Esophagus muscularis mucosa (tissue), 4 donors: ENCODE data around the gene CUBN. TPM values are rescaled to one million over a fixed set of nuclear protein-coding genes. Genes with fewer than 3 reads are reported as not detected.

Experiments used
- DNase-seq: peaks from one replicate; pipeline ENCODE4 v3.0.0-alpha.2; 2017; ENCODE audit errors: extremely low spot score
- H3K27ac ChIP-seq, 4 donors: fragments of 200-600 bp; sonication (generic); replicated peaks in 1 of 4; 1 replicate in 3 of 4; 2 replicates in 1 of 4; pipeline ENCODE4 v1.5.1; 2016 to 2019; ENCODE audit warnings: mild to moderate bottlenecking in 1 of 4
- H3K27me3 ChIP-seq, 4 donors: fragments of 200-600 bp; sonication (generic); one replicate each; pipeline versions ENCODE4 v1.5.1 to v1.6.0; 2016 to 2019
- H3K36me3 ChIP-seq, 4 donors: fragments of 200-600 bp; sonication (generic); one replicate each; pipeline ENCODE4 v1.5.1; 2016 to 2019
- H3K4me1 ChIP-seq, 4 donors: fragments of 200-600 bp; sonication (generic); one replicate each; pipeline ENCODE4 v1.5.1; 2016 to 2019
- H3K4me3 ChIP-seq, 4 donors: fragments of 200-600 bp; sonication (generic); 1 replicate in 2 of 4; 2 replicates in 2 of 4; pipeline ENCODE4 v1.5.1; 2016 to 2019; ENCODE audit warnings: mild to moderate bottlenecking in 4 of 4, moderate library complexity in 1 of 4
- H3K9me3 ChIP-seq, 4 donors: fragments of 200-600 bp; sonication (generic); 1 replicate in 3 of 4; 2 replicates in 1 of 4; pipeline ENCODE4 v1.5.1; 2016 to 2019
- CTCF ChIP-seq, 3 experiments: fragments of 200-600 bp in 2 of 3; fragments of 450-650 bp in 1 of 3; sonication (generic) in 2 of 3; IDR thresholded peaks; one replicate each; pipeline ENCODE4 v1.5.1; 2017 to 2019; ENCODE audit warnings: antibody characterized with exemption in 3 of 3, mild to moderate bottlenecking in 2 of 3, moderate library complexity in 1 of 3
- EP300 ChIP-seq: sonication (generic); formaldehyde crosslinking; IDR thresholded peaks from one replicate; pipeline ENCODE4 v1.6.1; 2017; ENCODE audit warnings: antibody characterized with exemption
- POLR2A ChIP-seq: fragments of 450-650 bp; IDR thresholded peaks from one replicate; pipeline ENCODE4 v1.6.1; 2017; ENCODE audit warnings: antibody characterized with exemption, moderate library complexity, mild to moderate bottlenecking, low read depth
- POLR2AphosphoS5 ChIP-seq, 2 donors: sonication (generic); formaldehyde crosslinking; IDR thresholded peaks; one replicate each; pipeline ENCODE4 v1.6.1; 2017; ENCODE audit warnings: antibody characterized with exemption in 2 of 2
- WGBS: methylation state at CpG from one replicate; pipeline ENCODE4 v1.1.5; 2018; 5-methylcytosine and 5-hydroxymethylcytosine counted together
- intact Hi-C: fragments of 100-400 bp; cut with DNase I; formaldehyde crosslinking; loops from one replicate; pipeline ENCODE4 v1.15.1; 2023
- total RNA-seq, 4 donors: library from RNA; depleted of rRNA; stranded (reverse); fragments of >200 nt; gene quantifications; one replicate each; pipeline versions ENCODE4 v1.1.0 to v1.2.1, GENCODE V29; 2016

The CUBN gene
- total RNA-seq, 4 donors from 2014 or later, result 1.3 to 4.6 (median 2.3) TPM

- no peak overlapping the region for H3K27ac ChIP-seq
- peaks cover 22 to 33% (median 32%) of the 10 kb centered on the region in 4 donors for H3K4me1 ChIP-seq
- H3K9me3 ChIP-seq, result peaks cover 0 to 3% (median 0%) of the 10 kb centered on the region in 4 donors
- DNase-seq, result no peak
- H3K4me3 ChIP-seq, result no peak overlapping the region
- intact Hi-C loops, result no loop called here
- no peak for TF ChIP-seq POLR2A
- no peak for TF ChIP-seq CTCF (IDR thresholded peaks at IDR 0.05)
- no peak for TF ChIP-seq POLR2AphosphoS5 (IDR thresholded peaks at IDR 0.05)
- no peak for TF ChIP-seq EP300
- no peaks in the 10 kb centered on the region for H3K36me3 ChIP-seq
- no peaks in the 10 kb centered on the region for H3K27me3 ChIP-seq
- WGBS, result 66% methylated on average over 3 of the region's 3 CpGs
Measured at GRCh38 chr10:16819436-16819835, 310.2 kb downstream of the CUBN start.

- 82% methylated on average over 6 of the region's 6 CpGs for WGBS
- no peak overlapping the region for H3K4me3 ChIP-seq
- TF ChIP-seq EP300 (no peak), CTCF (IDR thresholded peaks at IDR 0.05) (no peak), POLR2AphosphoS5 (IDR thresholded peaks at IDR 0.05) (no peak), POLR2A (no peak)
- intact Hi-C loops, result no loop called here
- DNase-seq, result no peak
- no peak overlapping the region for H3K27ac ChIP-seq
- peaks cover 24 to 37% (median 35%) of the 10 kb centered on the region in 4 donors for H3K4me1 ChIP-seq
- no peaks in the 10 kb centered on the region for H3K27me3 ChIP-seq
- H3K36me3 ChIP-seq, result peaks cover 0 to 1% (median 0%) of the 10 kb centered on the region in 4 donors
- peaks cover 0 to 3% (median 0%) of the 10 kb centered on the region in 4 donors for H3K9me3 ChIP-seq
Measured at GRCh38 chr10:16819026-16819425, 310.6 kb downstream of the CUBN start.

- Histone ChIP-seq H3K27me3 (no peaks in the 10 kb centered on the region), H3K9me3 (no peaks in the 10 kb centered on the region), H3K4me1 (peaks cover 24 to 53% (median 45%) of the 10 kb centered on the region in 4 donors), H3K27ac (peak within 1 kb of the TSS; percentile 85 to 97 (median 90)), H3K36me3 (peaks cover 0 to 3% (median 0%) of the 10 kb centered on the region in 4 donors), H3K4me3 (peak within 1 kb of the TSS; percentile 70 to 88 (median 83))
- WGBS, result 0% methylated on average over 16 of the region's 65 CpGs
- DNase-seq, result peak; percentile 100
- intact Hi-C loops, result no loop called here
- peak; percentile 17 for TF ChIP-seq POLR2A
- peak; percentile 91 to 92 for TF ChIP-seq POLR2AphosphoS5 (IDR thresholded peaks at IDR 0.05)
- no peak for TF ChIP-seq CTCF (IDR thresholded peaks at IDR 0.05)
- no peak for TF ChIP-seq EP300
Measured at GRCh38 chr10:16817125-16818019, 312.2 kb downstream of the CUBN start, which contains the start of gene RSU1. Gene RSU1 (minus strand): TSS chr10:16817424. CDS start chr10:16817081, 343 bp downstream.

GRCh38 chr10:16816830-16817124, 312.8 kb downstream of the CUBN start:
- Histone ChIP-seq H3K27me3 (no peaks in the 10 kb centered on the region), H3K4me3 (peak overlapping the region; percentile 70 to 88 (median 83)), H3K36me3 (peaks cover 0 to 3% (median 0%) of the 10 kb centered on the region in 4 donors), H3K27ac (peak overlapping the region; percentile 80 to 97 (median 80)), H3K9me3 (no peaks in the 10 kb centered on the region), H3K4me1 (peaks cover 24 to 55% (median 46%) of the 10 kb centered on the region in 4 donors)
- TF ChIP-seq EP300 (no peak), POLR2AphosphoS5 (IDR thresholded peaks at IDR 0.05) (no peak), POLR2A (no peak), CTCF (IDR thresholded peaks at IDR 0.05) (no peak)
- WGBS, result 3% methylated on average over 5 of the region's 12 CpGs
- intact Hi-C loops, result no loop called here
- DNase-seq, result no peak
